ENCODE measurements around the gene XYLT1. TPM values are rescaled to one million over a fixed set of nuclear protein-coding genes. Genes with fewer than 3 reads are reported as not detected.

XYLT1 gene
- total and polyA plus RNA-seq, 2 of the 8 experiments (the other 6 are each of a cell fraction or from before 2014, with no cell fraction given): 6.6 to 25.4 TPM

GRCh38 chr16:17469011-17469740, 1.6 kb downstream of the XYLT1 start:
- 0 out of 2 replicates have a peak overlapping the region, but pooled peaks have one; percentile 52 for H2BK20ac ChIP-seq (ENCODE audit: low read length)
- FAIRE-seq: no peak
- peak overlapping the region; percentile 27; the same call in 1 of the 2 replicates for H2BK12ac ChIP-seq (ENCODE audit: low read depth, low read length)
- H3K36me3 ChIP-seq (ENCODE audit: control insufficient read depth in 2 of 4, insufficient read depth in 4 of 4, low read length in 3 of 4): no peaks in the 10 kb centered on the region
- TF ChIP-seq, protein P1, sequence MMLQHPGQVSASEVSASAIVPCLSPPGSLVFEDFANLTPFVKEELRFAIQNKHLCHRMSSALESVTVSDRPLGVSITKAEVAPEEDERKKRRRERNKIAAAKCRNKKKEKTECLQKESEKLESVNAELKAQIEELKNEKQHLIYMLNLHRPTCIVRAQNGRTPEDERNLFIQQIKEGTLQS (IDR thresholded peaks at IDR 0.05; ENCODE audit: insufficient read depth, low read depth, low read length): no peak
- TF ChIP-seq TBP (IDR thresholded peaks at IDR 0.05; ENCODE audit: low read depth, low read length): no peak
- no peak for TF ChIP-seq SAP30 (IDR thresholded peaks at IDR 0.05; ENCODE audit: insufficient read depth, insufficient replicate concordance, low read length)
- TF ChIP-seq POLR2A (IDR thresholded peaks at IDR 0.05; ENCODE audit: control extremely low read depth in 1 of 2, low read depth in 2 of 2, low read length in 2 of 2): no peak
- 0 out of 2 replicates have a peak, but pooled peaks have one; percentile 14 for TF ChIP-seq E2F6 (IDR thresholded peaks at IDR 0.05)
- no peak overlapping the region for H3K27ac ChIP-seq (ENCODE audit: low read depth, low read length)
- WGBS, 2 experiments (ENCODE audit: extremely low coverage in 1 of 2, insufficient coverage in 1 of 2, insufficient read length in 1 of 2, insufficient replicate concordance in 2 of 2, low coverage in 1 of 2, low lambda C conversion rate in 2 of 2, missing lambda C conversion rate in 1 of 2): 52% methylated on average over 17 of the region's 18 CpGs; no CpG with 5 or more reads in 1 of the 2 experiments
- peaks cover 0 to 45% of the 10 kb centered on the region in 2 experiments; a peak in 2 of 4 replicates for H3K79me2 ChIP-seq (ENCODE audit: control insufficient read depth in 1 of 2, insufficient read depth in 2 of 2, low read length in 2 of 2)
- no peak overlapping the region for H4K91ac ChIP-seq (replicated peaks; ENCODE audit: insufficient read length, low read length)
- peak overlapping the region; percentile 92 to 99 for H3K4me2 ChIP-seq (ENCODE audit: insufficient read depth in 1 of 2, low read depth in 2 of 2, low read length in 2 of 2)
- no peak overlapping the region for H2BK120ac ChIP-seq (replicated peaks; ENCODE audit: low read depth, low read length)
- peak overlapping the region; percentile 59 to 79 (median 72); a peak in 7 of 8 replicates for H3K4me3 ChIP-seq (ENCODE audit: extremely low read depth in 1 of 4, insufficient read depth in 2 of 4, low read depth in 3 of 4, low read length in 4 of 4)
- H3K23me2 ChIP-seq (ENCODE audit: low read depth, low read length): peaks cover 14% of the 10 kb centered on the region
- H2AFZ ChIP-seq (ENCODE audit: low read length): no peak overlapping the region
- no peaks in the 10 kb centered on the region; the same call in 1 of the 2 replicates for H3K79me1 ChIP-seq (ENCODE audit: low read depth, low read length)
- POLR2A ChIA-PET (ENCODE audit: partially characterized antibody): interaction anchor here (1.0 kb wide), 1 partner anchor 11 kb away, joined by 3 read pairs; no protein-coding TSS in a partner anchor
- H4K8ac ChIP-seq (ENCODE audit: extremely low read depth, insufficient read depth, low read length): no peak overlapping the region
- H3K9me3 ChIP-seq (ENCODE audit: insufficient read depth in 2 of 2, low read depth in 1 of 2, low read length in 1 of 2): no peaks in the 10 kb centered on the region
- H2BK15ac ChIP-seq (ENCODE audit: low read length): no peak overlapping the region
- no peak overlapping the region for H2AK5ac ChIP-seq (ENCODE audit: low read depth, low read length)
- H3K27me3 ChIP-seq (replicated peaks in 1 of 4; ENCODE audit: control insufficient read depth in 3 of 4, extremely low read depth in 1 of 4, insufficient read depth in 3 of 4, low read length in 3 of 4): peaks cover 0 to 28% (median 15%) of the 10 kb centered on the region in 4 experiments; a peak in 5 of 7 replicates
- no peak overlapping the region for H2BK5ac ChIP-seq (ENCODE audit: low read depth, low read length)
- H3K9ac ChIP-seq (replicated peaks in 1 of 4; ENCODE audit: extremely low read depth in 1 of 4, low read depth in 3 of 4, low read length in 3 of 4): no peak overlapping the region; a peak in 1 of 7 replicates
- peaks cover 10 to 12% of the 10 kb centered on the region in 2 experiments for H4K20me1 ChIP-seq (replicated peaks in 1 of 2; ENCODE audit: control insufficient read depth in 1 of 2, insufficient read depth in 2 of 2, low read length in 2 of 2)
- no peak overlapping the region for H3K23ac ChIP-seq (ENCODE audit: insufficient read length)
- no peak overlapping the region for H3K14ac ChIP-seq (ENCODE audit: insufficient read length)
- DNase-seq (ENCODE audit: low read depth in 1 of 2, low spot score in 2 of 2): no peak
- peaks cover 13 to 35% (median 21%) of the 10 kb centered on the region in 4 experiments; a peak in 6 of 7 replicates for H3K4me1 ChIP-seq (replicated peaks in 1 of 4; ENCODE audit: control insufficient read depth in 3 of 4, insufficient read depth in 4 of 4, low read length in 3 of 4)
- no peak overlapping the region for H3K56ac ChIP-seq (replicated peaks; ENCODE audit: insufficient read length, low read depth, low read length)
- CTCF ChIA-PET (ENCODE audit: partially characterized antibody): interaction anchor here (0.9 to 5.2 kb wide), 28 partner anchors 10 to 874 kb away, joined by 3 to 30 read pairs (median 5); no protein-coding TSS in a partner anchor
- H3K18ac ChIP-seq (ENCODE audit: extremely low read depth, low read length): no peak overlapping the region; the same call in 1 of the 2 replicates
- H3K4ac ChIP-seq (replicated peaks; ENCODE audit: insufficient read length, low read depth, low read length): no peak overlapping the region
- H4K5ac ChIP-seq (ENCODE audit: insufficient read length, low read depth, low read length): no peak overlapping the region

All from H1 (cell line).